OCI-LY7 (cell line): ENCODE data around the gene BMP5. TPM values are rescaled to one million over a fixed set of nuclear protein-coding genes. Genes with fewer than 3 reads are reported as not detected.

Source experiments
- BruUV-seq: library from RNA; stranded (reverse); fragments of 400-500 nt; replicated peaks from 2 replicates; lab custom pipeline; 2021; lab: Mats Ljungman, UMichigan
- CTCF ChIA-PET: fragments of 300-600 bp; sonication (Branson Sonifier 250); formaldehyde crosslinking; loops from one replicate; lab custom pipeline; 2022; ENCODE audit warnings: antibody characterized with exemption; ENCODE audit not compliant: unreplicated experiment; lab: Charles Lee
- POLR2A ChIA-PET: fragments of 300-600 bp; sonication (Branson Sonifier 250); formaldehyde crosslinking; loops from one replicate; lab custom pipeline; 2022; ENCODE audit warnings: antibody characterized with exemption; lab: Charles Lee
- DNase-seq: peaks from one replicate; pipeline ENCODE4 v3.0.0-alpha.2; 2015; ENCODE audit warnings: low spot score
- H2AFZ ChIP-seq: fragments of 200-600 bp; sonication (generic), shearing (Covaris generic); 2 replicates; pipeline ENCODE4 v1.6.1; 2014; ENCODE audit warnings: mild to moderate bottlenecking, antibody characterized with exemption, low read length, moderate library complexity
- H3K27ac ChIP-seq: fragments of 200-600 bp; sonication (generic); 2 replicates; pipeline ENCODE4 v1.5.1; 2014; ENCODE audit warnings: mixed run types, low read depth, mild to moderate bottlenecking, moderate library complexity, low read length, inconsistent platforms; ENCODE audit not compliant: poor library complexity, severe bottlenecking
- H3K36me3 ChIP-seq: fragments of 200-600 bp; sonication (generic); 2 replicates; pipeline ENCODE4 v1.6.1; 2014; ENCODE audit warnings: mild to moderate bottlenecking, antibody characterized with exemption, low read length, moderate library complexity, mixed read lengths; ENCODE audit not compliant: insufficient read depth
- H3K4me1 ChIP-seq: fragments of 200-600 bp; sonication (generic); 2 replicates; pipeline ENCODE4 v1.5.1; 2014; ENCODE audit warnings: mild to moderate bottlenecking, low read length; ENCODE audit not compliant: insufficient read depth, poor library complexity, severe bottlenecking
- H3K4me2 ChIP-seq: fragments of 200-600 bp; sonication (generic); 2 replicates; pipeline ENCODE4 v1.6.1; 2014; ENCODE audit warnings: mild to moderate bottlenecking, low read length
- H3K4me3 ChIP-seq: fragments of 200-600 bp; sonication (generic); 2 replicates; pipeline ENCODE4 v1.5.1; 2014; ENCODE audit warnings: mild to moderate bottlenecking, low read depth, low read length; ENCODE audit not compliant: poor library complexity, severe bottlenecking
- H3K79me2 ChIP-seq: fragments of 200-600 bp; sonication (generic); 2 replicates; pipeline ENCODE4 v1.6.1; 2016; ENCODE audit warnings: low read depth, mild to moderate bottlenecking, low read length, moderate library complexity, mixed read lengths; ENCODE audit not compliant: insufficient read depth
- H3K9me2 ChIP-seq: fragments of 200-600 bp; sonication (generic); 2 replicates; pipeline ENCODE4 v1.6.1; 2016; ENCODE audit warnings: mild to moderate bottlenecking, low read length, mixed read lengths; ENCODE audit not compliant: insufficient read depth
- H3K9me3 ChIP-seq: fragments of 200-600 bp; sonication (generic); 2 replicates; pipeline ENCODE4 v1.6.1; 2014; ENCODE audit warnings: mild to moderate bottlenecking, mixed run types, low read length, mixed read lengths
- H4K20me1 ChIP-seq: fragments of 200-600 bp; sonication (generic); 2 replicates; pipeline ENCODE4 v1.6.1; 2014; ENCODE audit warnings: mild to moderate bottlenecking, antibody characterized with exemption, low read length, moderate library complexity, mixed read lengths; ENCODE audit not compliant: insufficient read depth
- EZH2phosphoT487 ChIP-seq: fragments of 200-600 bp; sonication (generic); IDR thresholded peaks from 2 replicates; pipeline ENCODE4 v1.6.1; 2018; ENCODE audit warnings: low read depth, borderline replicate concordance, mild to moderate bottlenecking, mixed run types, antibody characterized with exemption, low read length, moderate library complexity, mixed read lengths
- intact Hi-C: fragments of 100-400 bp; cut with micrococcal nuclease; formaldehyde crosslinking; loops from one replicate; pipeline ENCODE4 v1.10.0; 2022; ENCODE audit not compliant: unreplicated experiment
- total RNA-seq, 2 experiments: library from RNA; depleted of rRNA in 1 of 2; stranded (reverse); fragments of >200 nt in 1 of 2; shearing (Covaris generic) in 1 of 2; gene quantifications; 2 replicates each; pipeline ENCODE4 v1.2.3, GENCODE V29; 2014 to 2022
- TF ChIP-seq, protein P1 (sequence below): fragments of 200-600 bp; sonication (generic); conservative IDR thresholded peaks from 2 replicates; pipeline ENCODE4 v1.5.1; 2014; ENCODE audit warnings: mild to moderate bottlenecking, antibody characterized with exemption, low read length, moderate library complexity, mixed read lengths

Gene BMP5
- total RNA-seq, 2 experiments from 2014 or later, result not detected

DNA sequence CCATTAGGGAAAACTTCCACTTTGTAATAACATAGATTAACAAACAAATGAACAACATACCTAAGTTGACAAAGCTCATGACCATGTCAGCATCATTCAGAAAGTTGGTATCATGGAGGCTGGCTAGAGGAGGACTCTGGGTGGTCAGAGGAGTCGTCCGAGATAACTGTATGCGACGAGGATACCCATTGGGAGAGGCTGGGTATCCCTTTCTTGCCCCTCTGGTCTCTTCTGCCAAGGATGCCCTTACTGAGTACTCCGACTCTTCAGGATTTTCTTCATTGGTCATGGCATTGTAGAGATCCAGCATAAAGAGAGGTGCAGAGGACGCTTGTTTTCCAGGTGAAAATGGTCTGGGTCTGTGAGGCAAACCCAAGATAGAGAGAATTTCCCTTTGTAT is 1.1 kb downstream of the BMP5 start:
- Histone ChIP-seq H3K4me1 (no peaks in the 10 kb centered on the region), H4K20me1 (no peaks in the 10 kb centered on the region), H2AFZ (no peak overlapping the region), H3K9me3 (no peaks in the 10 kb centered on the region), H3K27ac (no peak overlapping the region), H3K79me2 (no peaks in the 10 kb centered on the region), H3K9me2 (no peaks in the 10 kb centered on the region), H3K4me3 (no peak overlapping the region), H3K4me2 (no peak overlapping the region), H3K36me3 (no peaks in the 10 kb centered on the region)
- ChIA-PET POLR2A (interaction anchor here (1.1 kb wide), 1 partner anchor 36 kb away, joined by 4 read pairs; no protein-coding TSS in a partner anchor), CTCF (no interaction called here)
- intact Hi-C loops, result no loop called here
- DNase-seq, result no peak
- no TSS peak for BruUV-seq
- no peak for TF ChIP-seq EZH2phosphoT487
- TF ChIP-seq, protein P1, sequence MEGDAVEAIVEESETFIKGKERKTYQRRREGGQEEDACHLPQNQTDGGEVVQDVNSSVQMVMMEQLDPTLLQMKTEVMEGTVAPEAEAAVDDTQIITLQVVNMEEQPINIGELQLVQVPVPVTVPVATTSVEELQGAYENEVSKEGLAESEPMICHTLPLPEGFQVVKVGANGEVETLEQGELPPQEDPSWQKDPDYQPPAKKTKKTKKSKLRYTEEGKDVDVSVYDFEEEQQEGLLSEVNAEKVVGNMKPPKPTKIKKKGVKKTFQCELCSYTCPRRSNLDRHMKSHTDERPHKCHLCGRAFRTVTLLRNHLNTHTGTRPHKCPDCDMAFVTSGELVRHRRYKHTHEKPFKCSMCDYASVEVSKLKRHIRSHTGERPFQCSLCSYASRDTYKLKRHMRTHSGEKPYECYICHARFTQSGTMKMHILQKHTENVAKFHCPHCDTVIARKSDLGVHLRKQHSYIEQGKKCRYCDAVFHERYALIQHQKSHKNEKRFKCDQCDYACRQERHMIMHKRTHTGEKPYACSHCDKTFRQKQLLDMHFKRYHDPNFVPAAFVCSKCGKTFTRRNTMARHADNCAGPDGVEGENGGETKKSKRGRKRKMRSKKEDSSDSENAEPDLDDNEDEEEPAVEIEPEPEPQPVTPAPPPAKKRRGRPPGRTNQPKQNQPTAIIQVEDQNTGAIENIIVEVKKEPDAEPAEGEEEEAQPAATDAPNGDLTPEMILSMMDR, result no peak

DNA sequence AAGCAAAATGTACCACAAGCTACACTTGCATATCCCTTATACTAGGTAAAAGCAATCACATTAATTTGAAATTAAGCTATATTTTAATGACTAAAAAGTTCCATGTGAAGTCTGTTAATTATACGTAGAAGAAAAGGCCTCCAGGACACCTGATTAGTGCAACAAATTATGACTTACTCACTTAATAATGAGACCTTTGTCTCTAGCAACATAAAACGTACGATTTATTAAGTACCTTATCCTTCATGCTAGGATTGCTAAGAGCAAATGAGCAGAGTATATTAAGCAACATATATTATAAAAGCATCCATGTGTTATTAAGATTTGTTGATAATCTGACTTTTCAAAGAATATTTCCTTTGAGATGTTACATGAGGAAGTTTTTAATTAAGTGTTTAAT is 2.5 kb downstream of the BMP5 start:
- H3K4me2 ChIP-seq, result no peak overlapping the region

DNA sequence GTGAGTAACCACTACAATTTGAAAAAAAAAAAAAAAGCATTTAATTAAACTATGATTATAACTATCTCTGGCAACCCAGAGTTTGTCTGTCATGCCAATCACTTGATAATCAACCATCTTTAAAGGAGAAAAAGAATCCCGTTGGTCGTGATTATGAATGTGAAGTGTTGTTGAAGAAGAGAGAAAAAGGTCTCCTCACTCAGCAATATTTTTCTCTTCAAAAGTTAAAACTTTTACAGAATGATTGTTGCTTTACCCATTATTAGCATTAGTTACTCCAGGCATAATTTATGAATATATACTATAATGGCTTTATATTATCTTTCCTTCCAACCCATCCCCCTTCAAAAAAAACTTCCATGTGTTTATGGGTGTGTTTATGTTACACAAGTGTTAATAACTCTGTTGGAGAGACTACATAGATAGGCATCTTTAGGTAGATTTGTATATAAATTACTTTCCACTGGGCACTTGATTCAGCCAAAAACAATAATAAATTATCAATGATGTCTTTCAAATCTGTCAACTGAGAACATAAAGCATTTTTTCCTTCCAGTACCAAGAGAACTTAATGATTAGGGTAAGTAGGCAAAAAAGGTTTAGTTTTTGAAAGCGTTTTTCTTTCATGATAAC is 5.1 kb downstream of the BMP5 start:
- no peak overlapping the region for H3K4me3 ChIP-seq
- H4K20me1 ChIP-seq, result no peaks in the 10 kb centered on the region
- no peaks in the 10 kb centered on the region for H3K36me3 ChIP-seq
- H3K79me2 ChIP-seq, result no peaks in the 10 kb centered on the region
- no peaks in the 10 kb centered on the region for H3K9me2 ChIP-seq
- H3K9me3 ChIP-seq, result no peaks in the 10 kb centered on the region
- no peaks in the 10 kb centered on the region for H3K4me1 ChIP-seq
- BruUV-seq, result no TSS peak
- no peak overlapping the region for H3K27ac ChIP-seq
- intact Hi-C loops, result no loop called here
- DNase-seq, result no peak
- ChIA-PET CTCF (no interaction called here), POLR2A (no interaction called here)
- H3K4me2 ChIP-seq, result no peak overlapping the region
- no peak overlapping the region for H2AFZ ChIP-seq
- no peak for TF ChIP-seq EZH2phosphoT487

More for the DNA sequence above, 2.5 kb downstream of the BMP5 start:
- no TSS peak for BruUV-seq
- Histone ChIP-seq H3K9me3 (no peaks in the 10 kb centered on the region), H3K79me2 (no peaks in the 10 kb centered on the region), H3K27ac (no peak overlapping the region), H3K4me3 (no peak overlapping the region), H4K20me1 (no peaks in the 10 kb centered on the region), H3K9me2 (no peaks in the 10 kb centered on the region), H3K4me1 (no peaks in the 10 kb centered on the region), H2AFZ (no peak overlapping the region), H3K36me3 (no peaks in the 10 kb centered on the region)
- CTCF ChIA-PET, result no interaction called here
- no peak for DNase-seq
- no peak for TF ChIP-seq EZH2phosphoT487
- TF ChIP-seq, protein P1, result no peak
- intact Hi-C loops, result no loop called here
- POLR2A ChIA-PET, result interaction anchor here (1.7 kb wide), 1 partner anchor 12 kb away, joined by 3 read pairs; no protein-coding TSS in a partner anchor
